Stimulated activated CD8-positive, alpha-beta memory T cell treated with anti-CD3 and anti-CD28 coated beads, Interleukin-15, amount 100 ng/mL, for 48 hours (primary cell): Measurements from ENCODE around the gene FAM120B.
"Not testable (repeated sequence)": the region's sequence is repeated elsewhere in the genome, so short reads cannot be mapped to it uniquely, and the experiment has no call there.

ENCODE experiments used
- DNase-seq, 2 donors: peaks; one replicate each; pipeline ENCODE4 v3.0.0-alpha.2; 2020; ENCODE audit warnings: low read depth in 2 of 2

The FAM120B gene

DNA sequence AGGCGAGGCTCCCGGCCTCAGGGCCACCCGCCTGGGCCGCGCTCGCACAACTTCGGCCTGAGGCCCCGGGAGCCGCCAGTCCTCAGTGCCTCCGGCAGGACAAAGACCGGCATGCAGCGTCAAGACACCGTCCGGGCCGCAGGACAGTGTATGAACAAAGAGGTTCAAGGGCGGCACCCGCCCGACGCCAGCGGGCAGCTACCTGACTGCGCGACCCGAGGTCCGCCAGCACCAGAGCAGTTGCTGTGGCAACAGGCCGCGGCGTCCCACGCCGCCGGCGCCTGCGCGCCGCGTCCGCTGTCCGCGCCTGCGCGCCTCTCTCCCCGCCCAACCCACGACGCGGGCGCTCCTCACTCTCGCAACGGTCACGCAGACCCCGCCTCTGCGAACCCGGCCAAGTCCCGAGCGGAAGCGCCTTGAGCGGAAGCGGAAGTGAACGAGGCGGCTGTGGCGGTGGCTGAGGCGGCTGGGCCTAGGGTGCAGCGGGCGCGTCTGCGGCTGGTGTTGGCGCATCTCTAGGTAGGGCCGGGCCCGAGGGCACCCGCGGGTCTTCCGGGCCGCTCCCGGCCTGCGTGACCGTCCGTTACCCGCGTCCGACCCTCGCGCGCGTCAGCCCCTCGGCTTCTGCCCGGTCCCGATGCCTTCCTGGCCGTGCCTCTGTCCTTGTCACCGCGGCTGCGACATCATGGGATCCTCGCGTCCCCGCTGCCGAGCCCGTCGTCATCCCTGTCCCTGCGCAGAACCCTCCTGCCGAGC is at the start of gene FAM120B:
Gene FAM120B, plus strand, starts transcription at position 435 of the 756 bp plus-strand sequence. CDS start 10,633 bp downstream, outside the sequence.
- peak; percentile 93 to 94 for DNase-seq

DNA sequence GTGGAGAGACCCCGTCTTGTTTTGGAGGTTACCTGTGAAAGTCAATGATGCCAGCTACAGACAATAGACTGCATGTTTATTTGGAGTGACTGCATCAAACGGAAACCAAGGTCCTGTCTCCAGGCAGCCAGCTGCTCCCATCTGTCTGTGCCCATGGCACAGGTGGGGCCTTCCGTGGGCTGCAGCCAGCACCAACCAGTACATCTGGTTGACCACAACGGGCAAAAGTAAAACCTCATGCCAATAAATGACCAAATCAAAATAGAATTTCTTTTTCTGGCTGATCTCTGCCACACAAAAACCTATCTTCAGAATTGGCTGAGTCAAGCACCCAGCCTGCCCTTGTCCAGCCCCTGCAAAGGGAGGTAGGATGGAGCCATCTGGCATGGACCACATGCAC is 49.2 kb upstream of the FAM120B start:
- no peak for DNase-seq

GRCh38 chr6:170258407-170258806 is 48.2 kb upstream of the FAM120B start:
- DNase-seq, result no peak

DNA sequence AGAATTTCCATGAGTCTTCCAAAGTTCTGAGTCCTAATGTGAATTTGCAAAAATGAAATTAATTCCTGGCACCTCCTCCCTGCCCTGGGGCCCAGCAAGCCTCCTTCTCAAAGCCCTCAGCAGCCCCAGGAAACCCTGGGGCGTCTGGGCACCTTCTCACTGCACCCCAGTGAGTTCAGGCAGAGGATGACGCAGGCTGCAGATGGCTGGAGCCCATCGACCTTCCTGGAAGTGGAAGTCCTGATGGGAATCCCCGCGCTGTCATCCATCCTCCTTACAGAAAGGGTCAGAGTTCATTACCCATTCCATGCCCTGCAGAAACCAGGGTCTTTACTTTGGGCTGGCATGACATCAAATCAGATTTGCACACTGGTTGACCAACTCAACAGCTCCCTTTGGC is 47.3 kb upstream of the FAM120B start:
- DNase-seq, result no peak

DNA sequence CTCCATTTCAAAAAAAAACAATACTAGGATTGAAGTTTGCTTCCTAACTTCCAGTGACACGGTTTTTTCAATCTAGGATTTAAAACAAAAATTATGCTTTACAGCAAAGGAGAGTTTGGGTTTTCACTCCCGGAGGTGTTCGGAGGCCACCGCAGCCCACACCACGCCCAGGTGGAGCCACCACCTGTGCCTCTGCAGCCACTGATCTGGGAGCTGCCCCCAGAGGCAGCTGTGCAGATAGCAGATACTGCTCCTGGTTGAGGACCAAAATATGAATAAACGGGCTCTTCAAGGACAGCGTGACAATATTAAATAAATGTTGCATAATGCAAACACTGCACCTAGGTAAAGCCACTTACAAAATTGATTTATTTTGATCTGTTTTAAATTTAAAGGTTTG is 45.9 kb upstream of the FAM120B start:
- DNase-seq, result no peak

DNA sequence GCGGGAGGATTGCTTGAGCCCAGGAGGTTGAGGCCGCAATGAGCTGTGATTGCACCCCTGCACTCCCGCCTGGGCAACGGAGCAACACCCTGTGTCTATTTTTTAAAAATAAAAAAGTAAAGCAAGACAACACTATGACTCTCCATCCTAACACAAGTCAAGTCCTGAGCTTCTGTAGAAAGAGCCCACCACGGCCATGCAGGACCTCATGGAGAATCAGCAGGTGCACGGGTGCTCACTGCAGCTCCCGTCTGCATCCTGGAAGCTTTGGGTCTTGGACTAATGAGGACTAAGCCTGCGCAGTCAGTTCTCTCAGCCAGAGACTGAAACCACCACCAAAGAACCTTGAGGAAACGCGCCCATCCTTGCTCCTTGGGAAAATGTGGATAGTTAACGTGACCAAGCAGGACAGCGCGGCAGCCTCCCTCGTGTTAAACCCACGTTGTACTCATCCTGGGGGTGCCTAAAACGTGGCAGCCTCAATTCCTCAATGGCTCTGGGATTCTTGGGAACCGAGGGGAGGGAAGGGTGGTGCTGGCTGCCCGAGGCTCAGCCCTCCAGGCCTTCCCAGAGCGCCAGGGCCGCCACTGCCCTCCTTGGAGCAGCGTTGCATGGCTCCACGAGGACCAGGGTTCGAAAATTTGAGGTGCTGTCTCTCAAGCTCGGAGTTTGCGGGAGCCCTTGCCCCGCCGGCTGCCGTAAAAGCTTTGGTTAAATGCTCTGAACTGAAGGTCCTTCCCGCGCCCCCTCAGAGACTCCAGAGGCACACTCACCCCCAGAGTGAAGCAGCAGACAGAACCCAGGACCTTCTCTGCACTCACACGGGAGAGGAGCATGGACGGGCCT is 44.7 kb upstream of the FAM120B start:
- no peak for DNase-seq

- no peak for DNase-seq
These were observed 44.0 kb upstream of the FAM120B start for GRCh38 chr6:170262489-170263088.

DNA sequence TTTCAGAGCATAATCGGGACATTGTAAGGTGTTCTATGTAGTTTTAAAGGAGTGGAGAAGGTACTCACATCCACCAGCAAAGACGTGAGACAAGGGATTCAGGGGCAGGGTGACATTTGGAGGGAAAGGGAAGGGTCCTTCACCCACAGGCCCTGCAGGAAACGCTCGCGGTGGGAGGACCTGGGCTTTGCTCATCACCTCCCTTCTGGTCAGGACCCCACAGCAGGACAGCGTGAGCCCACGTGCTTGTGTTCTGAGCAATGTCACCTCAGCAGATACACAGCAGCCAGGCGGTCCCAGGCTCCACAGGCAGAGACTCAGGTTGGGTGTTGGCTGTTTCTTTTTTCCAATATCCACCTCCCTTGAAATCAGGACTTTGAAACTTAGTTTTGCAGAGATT is 43.1 kb upstream of the FAM120B start:
- no peak for DNase-seq

GRCh38 chr6:170264086-170264485 is 42.5 kb upstream of the FAM120B start:
- DNase-seq, result no peak

GRCh38 chr6:170264644-170265043 is 41.9 kb upstream of the FAM120B start:
- DNase-seq, result not testable (repeated sequence)

- no peak for DNase-seq
These were observed 40.9 kb upstream of the FAM120B start for GRCh38 chr6:170265655-170266054.

DNA sequence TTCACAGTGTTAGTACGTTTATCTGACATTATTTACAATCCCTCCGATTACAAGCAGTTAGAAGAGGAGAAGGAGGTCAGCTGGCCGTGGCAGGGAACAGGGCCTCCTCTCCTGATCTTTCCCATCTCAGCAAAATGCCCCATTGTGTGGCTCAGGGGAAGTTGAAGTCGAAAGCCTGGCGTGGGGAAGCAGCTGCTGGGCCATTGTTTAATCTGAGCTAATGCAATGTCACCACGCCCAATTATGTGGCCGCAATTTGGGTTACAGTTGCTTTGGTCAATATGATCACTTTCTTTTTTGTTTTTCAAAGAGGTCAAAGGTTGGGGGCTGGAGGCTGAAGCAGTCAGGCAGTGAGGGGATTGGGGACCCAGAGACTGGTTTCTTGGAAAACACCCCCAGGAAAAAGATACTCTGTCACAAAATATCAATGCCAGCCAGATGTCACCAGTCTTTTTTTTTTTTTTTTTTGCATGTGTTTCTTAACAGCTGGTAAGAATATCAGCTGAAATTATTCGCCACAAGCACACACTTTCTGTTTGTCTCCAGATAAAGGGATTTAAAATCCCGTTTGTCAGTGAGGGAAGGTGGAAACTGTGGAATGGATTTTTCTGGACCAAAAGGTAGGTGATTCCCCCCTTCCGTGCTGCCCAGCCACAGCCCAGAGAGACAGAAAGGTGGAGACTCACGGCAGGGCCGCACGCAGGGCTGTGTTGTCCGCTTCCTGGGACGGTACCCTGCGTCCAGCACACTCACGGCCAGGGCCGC is 40.3 kb upstream of the FAM120B start:
- no peak for DNase-seq

DNA sequence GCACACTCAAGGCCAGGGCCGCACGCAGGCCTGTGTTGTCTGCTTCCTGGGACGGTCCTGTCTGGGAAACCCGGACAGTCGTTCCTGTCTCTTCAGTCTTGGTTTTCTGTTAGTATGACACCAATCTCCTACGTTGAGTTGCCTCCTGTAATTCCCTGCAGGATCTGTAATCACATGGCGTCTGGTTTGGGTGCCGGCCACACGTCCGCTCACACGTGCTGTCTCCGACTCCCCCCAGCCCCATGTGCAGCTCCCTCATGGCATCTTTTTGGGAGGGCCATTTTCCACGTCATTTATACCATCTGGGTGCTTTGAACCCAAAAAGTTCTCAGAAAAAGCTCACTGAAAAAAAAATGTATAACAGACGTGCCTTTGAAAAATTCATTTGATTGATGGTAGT is 38.9 kb upstream of the FAM120B start:
- DNase-seq, result no peak

GRCh38 chr6:170268216-170269129 is 38.1 kb upstream of the FAM120B start:
- DNase-seq, result no peak

DNA sequence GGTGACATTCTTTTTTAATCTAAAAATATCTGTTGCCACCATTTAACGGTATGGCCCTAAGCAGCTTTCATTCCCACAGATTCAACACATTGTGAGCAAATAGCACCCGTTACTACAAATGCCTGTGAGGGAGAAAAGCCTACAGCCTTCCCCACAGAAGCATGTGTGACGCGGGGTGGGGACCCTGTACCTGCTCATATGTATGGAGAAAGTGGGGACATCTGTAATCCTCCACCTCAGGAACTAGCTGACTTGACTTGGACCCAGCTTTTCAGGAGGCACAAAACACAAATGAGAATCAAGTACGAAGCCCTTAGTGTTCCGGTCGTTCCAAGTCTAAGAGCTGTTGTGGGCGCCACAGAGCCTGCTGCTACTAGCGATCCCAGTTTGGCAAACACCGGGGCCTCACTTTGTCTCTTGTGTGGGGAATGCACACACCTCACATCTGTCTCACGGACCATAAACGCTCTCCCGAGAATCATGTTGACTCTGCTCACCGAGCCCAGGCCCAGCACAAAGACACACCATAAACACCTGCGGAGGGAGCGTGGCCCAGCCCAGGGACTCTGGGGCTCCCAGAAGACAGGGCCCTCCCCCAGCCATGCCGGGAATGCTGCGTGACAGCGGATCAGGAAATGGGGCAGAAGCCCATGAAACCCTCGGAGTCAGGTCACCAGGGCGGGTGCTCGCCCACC is 37.3 kb upstream of the FAM120B start:
- DNase-seq, result no peak

DNA sequence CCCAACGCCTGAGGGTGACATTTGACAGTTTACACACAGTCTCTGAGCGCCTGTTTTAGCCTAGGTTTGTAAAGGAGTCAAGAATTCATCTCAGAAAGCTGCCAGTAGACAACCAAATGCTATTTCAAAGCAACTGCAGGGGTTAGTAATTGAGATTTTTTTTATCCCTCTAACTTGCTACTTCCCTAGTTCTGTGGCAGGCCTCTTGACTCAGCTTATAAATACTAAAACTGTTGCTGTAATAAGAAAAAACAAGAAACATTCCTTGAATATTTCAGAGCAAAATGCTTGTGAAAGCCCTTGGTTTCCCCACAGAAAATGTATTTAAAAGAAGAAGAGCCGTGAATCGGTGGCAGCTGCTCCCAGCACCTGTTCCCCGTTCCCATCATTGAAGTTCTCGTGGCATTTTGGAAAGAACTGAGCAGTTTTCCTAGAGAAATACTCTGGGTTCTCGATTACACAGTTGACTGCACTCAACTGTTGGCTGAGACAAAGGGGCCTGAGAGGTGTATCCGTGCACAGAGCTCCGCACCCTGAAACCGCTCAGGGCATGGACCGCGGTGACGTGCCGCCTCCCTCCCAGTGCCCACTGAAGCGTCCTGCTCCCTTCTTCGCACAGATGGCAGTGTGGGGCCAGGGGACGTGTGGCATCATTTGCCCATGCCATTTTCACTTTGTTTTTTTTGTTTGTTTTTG is 36.6 kb upstream of the FAM120B start:
- DNase-seq, result no peak

DNA sequence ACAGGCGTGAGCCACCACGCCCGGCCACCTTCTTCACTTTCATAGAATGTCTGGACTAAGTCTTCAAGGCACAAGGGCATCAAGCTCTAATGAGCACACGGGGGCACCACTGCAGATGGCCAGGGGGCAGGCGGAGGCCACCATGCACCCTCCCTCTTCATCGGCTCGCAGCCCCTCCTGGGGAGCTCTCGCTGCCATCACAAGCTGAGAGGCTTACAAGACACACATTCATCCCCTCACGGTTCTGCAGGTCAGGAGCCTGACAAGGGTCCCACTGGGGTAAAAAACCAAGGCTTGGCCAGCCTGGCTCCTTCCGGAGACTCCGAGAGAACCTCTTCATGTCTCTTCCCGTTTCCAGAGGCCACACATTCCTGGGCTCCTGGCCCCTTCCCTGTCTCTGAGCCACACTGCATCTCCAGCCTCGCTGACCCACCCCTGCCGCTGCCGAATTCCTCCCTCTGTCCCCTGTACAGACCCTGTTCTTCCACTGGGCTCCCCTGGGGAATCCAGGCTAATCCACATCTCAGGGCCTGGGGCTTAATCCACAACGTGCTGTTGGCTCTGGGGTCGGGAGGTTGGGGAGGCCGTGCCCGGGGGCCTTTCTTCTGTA is 35.5 kb upstream of the FAM120B start:
- no peak for DNase-seq

DNA sequence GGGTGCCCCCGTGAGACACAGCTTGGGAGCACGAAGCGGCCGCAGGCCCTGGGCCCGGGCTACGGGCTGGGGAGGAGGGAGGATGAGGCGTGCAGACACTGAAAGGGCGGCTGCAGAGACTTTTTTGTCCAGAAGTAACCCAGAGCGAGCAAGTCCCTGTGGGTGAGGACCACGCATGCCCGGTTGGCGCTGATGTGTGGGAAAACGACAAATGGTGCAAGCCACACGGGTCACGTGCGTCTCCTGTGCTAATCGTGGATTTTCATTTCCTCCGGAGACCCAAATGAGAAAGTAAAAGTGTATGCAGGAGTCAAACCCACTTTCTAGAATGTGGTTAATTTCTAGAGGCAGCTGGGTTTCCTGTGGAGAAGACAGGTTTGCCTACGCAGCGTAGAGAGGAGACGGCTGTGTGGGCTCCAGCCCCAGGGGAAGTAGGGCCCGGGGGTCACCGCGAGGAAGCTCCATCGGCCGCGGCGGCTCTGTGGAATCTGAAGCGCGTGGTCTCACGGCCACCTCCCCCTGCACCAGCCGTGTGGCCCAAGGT is 34.7 kb upstream of the FAM120B start:
- DNase-seq, result peak; percentile 52 to 61
